IMR-90 (cell line): ENCODE results near the gene KDM3B. TPM values are rescaled to one million over a fixed set of nuclear protein-coding genes. Genes with fewer than 3 reads are reported as not detected.

Source experiments
- ATAC-seq: fragments of 200-7000 bp; cut with Tn5 transposase; 2 replicates; pipeline ENCODE4 v1.9.1; 2020; ENCODE audit warnings: low read depth, mild to moderate bottlenecking, moderate library complexity
- BruUV-seq: library from RNA; stranded (reverse); fragments of 400-500 nt; replicated peaks from 2 replicates; lab custom pipeline; 2021; lab: Mats Ljungman, UMichigan
- CTCF ChIA-PET: fragments of 300-600 bp; formaldehyde crosslinking; extraction: SDS; loops from one replicate; lab custom pipeline; 2021; ENCODE audit warnings: antibody characterized with exemption; lab: Yijun Ruan, JAX
- POLR2A ChIA-PET: fragments of 300-600 bp; sonication (Branson Sonifier 250); formaldehyde crosslinking; loops from one replicate; lab custom pipeline; 2022; ENCODE audit warnings: antibody characterized with exemption; ENCODE audit not compliant: unreplicated experiment; lab: Charles Lee
- DNase-seq: peaks from one replicate; pipeline ENCODE4 v3.0.0; 2013
- H2AFZ ChIP-seq: replicated peaks from 2 replicates; pipeline ENCODE3; 2013; ENCODE audit warnings: low read length, mild to moderate bottlenecking; ENCODE audit not compliant: poor library complexity
- H2AK5ac ChIP-seq: 2 replicates; pipeline ENCODE4 v1.6.1; 2013; ENCODE audit warnings: low read depth, low read length, inconsistent platforms
- H2AK9ac ChIP-seq: replicated peaks from 2 replicates; pipeline ENCODE3; 2013; ENCODE audit warnings: mild to moderate bottlenecking, low read depth, low read length, moderate library complexity; ENCODE audit not compliant: poor library complexity
- H2BK120ac ChIP-seq: 2 replicates; pipeline ENCODE4 v1.6.1; 2013; ENCODE audit warnings: low read depth, low read length, inconsistent platforms
- H2BK15ac ChIP-seq: 3 replicates; pipeline ENCODE4 v1.6.1; 2013; ENCODE audit warnings: low read depth, low read length, inconsistent platforms
- H2BK20ac ChIP-seq: 2 replicates; pipeline ENCODE4 v1.6.1; 2013; ENCODE audit warnings: low read depth, mild to moderate bottlenecking, inconsistent platforms, low read length, moderate library complexity
- H2BK5ac ChIP-seq: 2 replicates; pipeline ENCODE4 v1.6.1; 2013; ENCODE audit warnings: mild to moderate bottlenecking, low read depth, low read length, inconsistent platforms; ENCODE audit not compliant: poor library complexity, severe bottlenecking
- H3K14ac ChIP-seq: replicated peaks from 2 replicates; pipeline ENCODE4 v1.6.1; 2013; ENCODE audit warnings: low read depth, low read length, inconsistent platforms
- H3K18ac ChIP-seq: 2 replicates; pipeline ENCODE4 v1.6.1; 2013; ENCODE audit warnings: low read depth, low read length, control low read depth
- H3K23ac ChIP-seq: 2 replicates; pipeline ENCODE4 v1.6.1; 2013; ENCODE audit warnings: low read depth, low read length, inconsistent platforms
- H3K27ac ChIP-seq: 2 replicates; pipeline ENCODE4 v1.5.1; 2013; ENCODE audit warnings: mild to moderate bottlenecking, control low read depth, low read length; ENCODE audit not compliant: insufficient read depth
- H3K27me3 ChIP-seq: 2 replicates; pipeline ENCODE4 v1.6.1; 2013; ENCODE audit warnings: low read length; ENCODE audit not compliant: control insufficient read depth, insufficient read depth
- H3K36me3 ChIP-seq: 2 replicates; pipeline ENCODE4 v1.6.1; 2013; ENCODE audit warnings: low read length, mixed read lengths; ENCODE audit not compliant: control insufficient read depth, insufficient read depth
- H3K4ac ChIP-seq: 2 replicates; pipeline ENCODE4 v1.6.1; 2013; ENCODE audit warnings: low read depth, low read length, inconsistent platforms
- H3K4me1 ChIP-seq: 2 replicates; pipeline ENCODE4 v1.6.1; 2013; ENCODE audit warnings: low read length, mixed read lengths; ENCODE audit not compliant: control insufficient read depth, insufficient read depth
- H3K4me2 ChIP-seq: 2 replicates; pipeline ENCODE4 v1.6.1; 2013; ENCODE audit warnings: low read depth, mild to moderate bottlenecking, control low read depth, low read length, moderate library complexity
- H3K4me3 ChIP-seq: 2 replicates; pipeline ENCODE4 v1.5.1; 2013; ENCODE audit warnings: low read depth, mild to moderate bottlenecking, control low read depth, low read length, moderate library complexity; ENCODE audit not compliant: insufficient read depth
- H3K56ac ChIP-seq: 2 replicates; pipeline ENCODE4 v1.6.1; 2013; ENCODE audit warnings: low read length, inconsistent platforms; ENCODE audit not compliant: insufficient read depth; ENCODE audit errors: extremely low read depth
- H3K79me1 ChIP-seq, 2 experiments: 2 replicates each; pipeline ENCODE4 v1.6.1; 2013; ENCODE audit warnings: low read length in 2 of 2, inconsistent platforms in 1 of 2, low read depth in 1 of 2
- H3K9ac ChIP-seq: 2 replicates; pipeline ENCODE4 v1.6.1; 2013; ENCODE audit warnings: low read depth, low read length, control low read depth
- H3K9me1 ChIP-seq: 2 replicates; pipeline ENCODE4 v1.6.1; 2013; ENCODE audit warnings: low read length, inconsistent platforms; ENCODE audit not compliant: insufficient read depth
- H3K9me3 ChIP-seq: 2 replicates; pipeline ENCODE4 v1.6.1; 2013; ENCODE audit warnings: low read length; ENCODE audit not compliant: control insufficient read depth, insufficient read depth
- H4K20me1 ChIP-seq: 2 replicates; pipeline ENCODE4 v1.6.1; 2013; ENCODE audit warnings: low read length, inconsistent platforms; ENCODE audit not compliant: insufficient read depth
- H4K5ac ChIP-seq: 2 replicates; pipeline ENCODE4 v1.6.1; 2013; ENCODE audit warnings: mild to moderate bottlenecking, low read depth, low read length, control low read depth
- H4K8ac ChIP-seq, 2 experiments: 2 replicates each; pipeline ENCODE4 v1.6.1; 2013; ENCODE audit warnings: low read depth in 2 of 2, low read length in 2 of 2, control low read depth in 1 of 2, inconsistent platforms in 1 of 2
- H4K91ac ChIP-seq: 2 replicates; pipeline ENCODE4 v1.6.1; 2013; ENCODE audit warnings: low read depth, low read length, inconsistent platforms; ENCODE audit not compliant: insufficient read depth
- ELK1 ChIP-seq: fragments of 150-350 bp; IDR thresholded peaks from 2 replicates; pipeline ENCODE4 v1.6.1; 2016; ENCODE audit warnings: low read depth, mild to moderate bottlenecking, low read length, moderate library complexity, borderline replicate concordance
- RFX5 ChIP-seq: IDR thresholded peaks from 2 replicates; pipeline ENCODE4 v1.8.0; 2012; ENCODE audit warnings: low read depth, mild to moderate bottlenecking, low read length, moderate library complexity
- SMC3 ChIP-seq: fragments of 150-350 bp; IDR thresholded peaks from 2 replicates; pipeline ENCODE4 v1.6.1; 2016; ENCODE audit warnings: low read depth, mild to moderate bottlenecking, antibody characterized with exemption, low read length, moderate library complexity
- WGBS, 2 experiments: methylation state at CpG; one replicate each; pipeline versions ENCODE4 v1.1.5 to v1.1.7; 2013; ENCODE audit warnings: missing lambda C conversion rate in 2 of 2; ENCODE audit not compliant: insufficient read length in 1 of 2; ENCODE audit errors: extremely low coverage in 2 of 2; 5-methylcytosine and 5-hydroxymethylcytosine counted together
- dilution Hi-C: fragments of 300-500 bp; cut with HindIII; formaldehyde crosslinking; loops from one replicate; pipeline ENCODE4 v1.14.3; 2018; ENCODE audit warnings: low sequenced_read_pairs; ENCODE audit not compliant: unreplicated experiment
- in situ Hi-C: fragments of 300-500 bp; cut with MboI; formaldehyde crosslinking; loops from 3 replicates; pipeline ENCODE4 v1.14.3; 2019; ENCODE audit warnings: low sequenced_read_pairs, inconsistent platforms, mixed read lengths
- intact Hi-C: fragments of 100-400 bp; cut with micrococcal nuclease; formaldehyde crosslinking; loops from 2 replicates; pipeline ENCODE4 v1.10.0; 2022
- polyA plus RNA-seq, 3 experiments: library from polyadenylated mRNA; depleted of rRNA; stranded (reverse); fragments of >200 nt; gene quantifications; 2 replicates each; pipeline ENCODE4 v1.2.3, GENCODE V29; 2012; ENCODE audit warnings: low replicate concordance in 1 of 3
- total RNA-seq: library from RNA; depleted of rRNA; stranded (reverse); fragments of >200 nt; gene quantifications from 2 replicates; pipeline ENCODE4 v1.2.3, GENCODE V29; 2012

KDM3B gene
- total and polyA plus RNA-seq, 2 of the 4 experiments (the other 2 are of a cell fraction): 19.4 to 35.8 TPM

GRCh38 chr5:138453590-138453989 is 101.1 kb downstream of the KDM3B start:
- Histone ChIP-seq H2AFZ (no peak overlapping the region), H3K18ac (no peak overlapping the region), H3K4me2 (no peak overlapping the region), H3K9me1 (no peaks in the 10 kb centered on the region), H4K8ac (no peak overlapping the region), H3K4me3 (no peak overlapping the region), H3K9ac (no peak overlapping the region), H3K27ac (no peak overlapping the region), H4K91ac (no peak overlapping the region), H2BK120ac (no peak overlapping the region), H3K79me1 (no peaks in the 10 kb centered on the region), H3K27me3 (peaks cover 13% of the 10 kb centered on the region), H4K5ac (no peak overlapping the region), H3K23ac (no peak overlapping the region), H3K4me1 (no peaks in the 10 kb centered on the region; the same call in 1 of the 2 replicates), H3K4ac (no peak overlapping the region), H3K36me3 (no peaks in the 10 kb centered on the region), H3K14ac (no peak overlapping the region), H2BK15ac (no peak overlapping the region), H4K20me1 (no peaks in the 10 kb centered on the region), H3K56ac (no peak overlapping the region), H2AK5ac (no peak overlapping the region), H2AK9ac (no peak overlapping the region), H2BK5ac (no peak overlapping the region), H2BK20ac (no peak overlapping the region), H3K9me3 (no peaks in the 10 kb centered on the region)
- BruUV-seq: no TSS peak
- in situ Hi-C loops (no loop called here), dilution Hi-C loops (no loop called here), intact Hi-C loops (no loop called here)
- POLR2A ChIA-PET: no interaction called here
- TF ChIP-seq RFX5 (no peak), SMC3 (no peak), ELK1 (no peak)
- DNase-seq (no peak), ATAC-seq (no peak)
- 87% methylated on average over 3 of the region's 13 CpGs; no CpG with 5 or more reads in 1 of the 2 experiments for WGBS, 2 experiments
- CTCF ChIA-PET: no interaction called here
